PC-3 (cell line): ENCODE data around the gene MRPL40. TPM values are rescaled to one million over a fixed set of nuclear protein-coding genes. Genes with fewer than 3 reads are reported as not detected.

ENCODE experiments used
- ATAC-seq: fragments of 200-7000 bp; cut with Tn5 transposase; 2 replicates; pipeline ENCODE4 v1.9.1; 2020; ENCODE audit warnings: mild to moderate bottlenecking, moderate library complexity
- BruUV-seq: library from RNA; stranded (reverse); fragments of 400-500 nt; replicated peaks from 2 replicates; lab custom pipeline; 2021; lab: Mats Ljungman, UMichigan
- CTCF ChIA-PET: fragments of 300-600 bp; sonication (Branson Sonifier 250); formaldehyde crosslinking; loops from one replicate; lab custom pipeline; 2022; ENCODE audit warnings: antibody characterized with exemption; lab: Charles Lee
- POLR2A ChIA-PET: fragments of 300-600 bp; sonication (Branson Sonifier 250); formaldehyde crosslinking; loops from one replicate; lab custom pipeline; 2022; ENCODE audit warnings: antibody characterized with exemption; ENCODE audit not compliant: unreplicated experiment; lab: Charles Lee
- DNase-seq: peaks from one replicate; pipeline ENCODE4 v3.0.0-alpha.2; 2015
- H2AFZ ChIP-seq: fragments of 300-600 bp; sonication (generic); 2 replicates; pipeline ENCODE4 v1.6.0; 2016; ENCODE audit warnings: antibody characterized with exemption, low read length
- H3F3A ChIP-seq: fragments of 300-600 bp; sonication (generic); one replicate; pipeline ENCODE4 v1.6.0; 2017; ENCODE audit warnings: antibody characterized with exemption, low read length, control low read depth, mild to moderate bottlenecking; ENCODE audit not compliant: unreplicated experiment
- H3K27ac ChIP-seq: fragments of 300-600 bp; sonication (generic); 2 replicates; pipeline ENCODE4 v1.5.1; 2016; ENCODE audit warnings: mild to moderate bottlenecking, low read length
- H3K27me3 ChIP-seq: fragments of 300-600 bp; sonication (generic); 2 replicates; pipeline ENCODE4 v1.6.1; 2016; ENCODE audit warnings: low read length, mixed read lengths
- H3K36me3 ChIP-seq: fragments of 300-600 bp; sonication (generic); 2 replicates; pipeline ENCODE4 v1.6.1; 2016; ENCODE audit warnings: low read depth, mixed run types, low read length, mixed read lengths
- H3K4me1 ChIP-seq: fragments of 300-600 bp; sonication (generic); 2 replicates; pipeline ENCODE4 v1.5.1; 2016; ENCODE audit warnings: low read length; ENCODE audit not compliant: insufficient read depth
- H3K4me2 ChIP-seq: fragments of 300-600 bp; sonication (generic); 2 replicates; pipeline ENCODE4 v1.6.0; 2016; ENCODE audit warnings: low read length
- H3K4me3 ChIP-seq: fragments of 300-600 bp; sonication (generic); 2 replicates; pipeline ENCODE4 v1.5.1; 2016; ENCODE audit warnings: mild to moderate bottlenecking, low read length, mixed read lengths
- H3K79me2 ChIP-seq: fragments of 300-600 bp; sonication (generic); 2 replicates; pipeline ENCODE4 v1.6.1; 2017; ENCODE audit warnings: low read length, mixed read lengths
- H3K9ac ChIP-seq: fragments of 300-600 bp; sonication (generic); 2 replicates; pipeline ENCODE4 v1.6.0; 2016; ENCODE audit warnings: mild to moderate bottlenecking, low read length
- H3K9me2 ChIP-seq: fragments of 300-600 bp; sonication (generic); replicated peaks from 2 replicates; pipeline ENCODE4 v1.6.1; 2016; ENCODE audit warnings: mixed run types, low read length, mixed read lengths
- H3K9me3 ChIP-seq: fragments of 300-600 bp; sonication (generic); 2 replicates; pipeline ENCODE4 v1.6.1; 2016; ENCODE audit warnings: low read length, mixed read lengths
- H4K20me1 ChIP-seq: fragments of 300-600 bp; sonication (generic); 2 replicates; pipeline ENCODE4 v1.6.1; 2016; ENCODE audit warnings: low read length, mixed read lengths
- CTCF ChIP-seq: fragments of 300-600 bp; sonication (generic); conservative IDR thresholded peaks from 2 replicates; pipeline ENCODE4 v1.5.1; 2017; ENCODE audit warnings: antibody characterized with exemption, low read depth, mild to moderate bottlenecking, low read length
- EZH2 ChIP-seq: fragments of 300-600 bp; sonication (generic); IDR thresholded peaks from one replicate; pipeline ENCODE4 v1.6.1; 2017; ENCODE audit warnings: antibody characterized with exemption, mild to moderate bottlenecking, low read length; ENCODE audit not compliant: unreplicated experiment
- EZH2phosphoT487 ChIP-seq: fragments of 300-600 bp; sonication (generic); IDR thresholded peaks from 2 replicates; pipeline ENCODE4 v1.6.1; 2018; ENCODE audit warnings: mild to moderate bottlenecking, antibody characterized with exemption, low read length, borderline replicate concordance
- intact Hi-C: fragments of 100-400 bp; cut with micrococcal nuclease; formaldehyde crosslinking; loops from 2 replicates; pipeline ENCODE4 v1.9.0; 2023
- total RNA-seq: library from RNA; depleted of rRNA; stranded (reverse); fragments of >200 nt; gene quantifications from 2 replicates; pipeline ENCODE4 v1.2.3, GENCODE V29; 2014

Gene MRPL40
- total RNA-seq, 1 experiment from 2014 or later = 55.1 TPM

- H3K27me3 ChIP-seq = no peaks in the 10 kb centered on the region
- ATAC-seq (no peak), DNase-seq (no peak)
- H3K27ac ChIP-seq = no peak overlapping the region
- intact Hi-C loops = no loop called here
- peaks cover 25% of the 10 kb centered on the region; the same call in 1 of the 2 replicates for H3K36me3 ChIP-seq
- POLR2A ChIA-PET = no interaction called here
- CTCF ChIA-PET = no interaction called here
- TF ChIP-seq EZH2 = no peak
- H3K79me2 ChIP-seq = peaks cover 6% of the 10 kb centered on the region
- no peak overlapping the region for H3K4me3 ChIP-seq
- H3K4me2 ChIP-seq = no peak overlapping the region
- H3F3A ChIP-seq = no peaks in the 10 kb centered on the region
- H3K9me2 ChIP-seq = no peaks in the 10 kb centered on the region
- no peak overlapping the region for H2AFZ ChIP-seq
- H3K4me1 ChIP-seq = peaks cover 7% of the 10 kb centered on the region; the same call in 1 of the 2 replicates
- H3K9ac ChIP-seq = no peak overlapping the region
- no peaks in the 10 kb centered on the region for H3K9me3 ChIP-seq
- no TSS peak for BruUV-seq
- no peaks in the 10 kb centered on the region for H4K20me1 ChIP-seq
Observed at GRCh38 chr22:19451570-19451969, 19.2 kb downstream of the MRPL40 start.

GRCh38 chr22:19453718-19454117 is 21.4 kb downstream of the MRPL40 start:
- intact Hi-C loops = no loop called here
- H3K9me2 ChIP-seq = no peaks in the 10 kb centered on the region
- H3F3A ChIP-seq = no peaks in the 10 kb centered on the region
- H3K9ac ChIP-seq = no peak overlapping the region
- peaks cover 32% of the 10 kb centered on the region; the same call in 1 of the 2 replicates for H3K36me3 ChIP-seq
- DNase-seq = no peak
- H3K79me2 ChIP-seq = no peaks in the 10 kb centered on the region
- H2AFZ ChIP-seq = no peak overlapping the region
- no peak overlapping the region for H3K27ac ChIP-seq
- no TSS peak for BruUV-seq
- no peak overlapping the region for H3K4me2 ChIP-seq
- ChIA-PET POLR2A (interaction anchor here (0.6 kb wide), 1 partner anchor 121 kb away, joined by 4 read pairs; no protein-coding TSS in a partner anchor), CTCF (no interaction called here)
- no peaks in the 10 kb centered on the region for H3K9me3 ChIP-seq
- no peaks in the 10 kb centered on the region for H4K20me1 ChIP-seq
- H3K27me3 ChIP-seq = no peaks in the 10 kb centered on the region
- H3K4me1 ChIP-seq = no peaks in the 10 kb centered on the region
- ATAC-seq = no peak
- TF ChIP-seq EZH2phosphoT487 = no peak
- no peak for TF ChIP-seq CTCF
- TF ChIP-seq EZH2 = no peak
- no peak overlapping the region for H3K4me3 ChIP-seq

- Histone ChIP-seq H3K9me2 (no peaks in the 10 kb centered on the region), H3K4me3 (no peak overlapping the region), H3K79me2 (no peaks in the 10 kb centered on the region), H3K4me2 (no peak overlapping the region), H3K27ac (no peak overlapping the region), H4K20me1 (no peaks in the 10 kb centered on the region), H3K9ac (no peak overlapping the region), H3K9me3 (no peaks in the 10 kb centered on the region), H2AFZ (no peak overlapping the region), H3K4me1 (no peaks in the 10 kb centered on the region), H3K27me3 (no peaks in the 10 kb centered on the region), H3K36me3 (peaks cover 32% of the 10 kb centered on the region; the same call in 1 of the 2 replicates), H3F3A (no peaks in the 10 kb centered on the region)
- ATAC-seq (no peak), DNase-seq (no peak)
- BruUV-seq = no TSS peak
- POLR2A ChIA-PET = no interaction called here
- CTCF ChIA-PET = no interaction called here
- intact Hi-C loops = no loop called here
- TF ChIP-seq EZH2 = no peak
- no peak for TF ChIP-seq EZH2phosphoT487
- no peak for TF ChIP-seq CTCF
Observed at GRCh38 chr22:19454156-19454555, 21.8 kb downstream of the MRPL40 start.
